H9 (cell line): ENCODE results near the gene GPR141. TPM values are rescaled to one million over a fixed set of nuclear protein-coding genes. Genes with fewer than 3 reads are reported as not detected.

ENCODE experiments used
- DNase-seq: peaks from one replicate; pipeline ENCODE4 v3.0.0-alpha.2; 2017
- H2AFZ ChIP-seq: one replicate; pipeline ENCODE4 v1.6.1; 2013; ENCODE audit warnings: mild to moderate bottlenecking, low read length, control low read depth, moderate library complexity
- H2AK5ac ChIP-seq: 2 replicates; pipeline ENCODE4 v1.6.1; 2013; ENCODE audit warnings: low read length, control low read depth, mixed read lengths; ENCODE audit not compliant: insufficient read length
- H2BK120ac ChIP-seq: one replicate; pipeline ENCODE4 v1.6.1; 2013; ENCODE audit warnings: low read depth, mild to moderate bottlenecking, low read length, control low read depth, inconsistent platforms; ENCODE audit not compliant: poor library complexity, severe bottlenecking
- H2BK12ac ChIP-seq: 2 replicates; pipeline ENCODE4 v1.6.1; 2013; ENCODE audit warnings: low read length, control low read depth, mixed read lengths, low read depth; ENCODE audit not compliant: insufficient read length
- H2BK15ac ChIP-seq: 2 replicates; pipeline ENCODE4 v1.6.1; 2013; ENCODE audit warnings: low read depth, low read length, control low read depth
- H2BK20ac ChIP-seq: one replicate; pipeline ENCODE4 v1.6.1; 2013; ENCODE audit warnings: low read depth, mild to moderate bottlenecking, low read length, control low read depth, inconsistent platforms; ENCODE audit not compliant: poor library complexity, severe bottlenecking
- H2BK5ac ChIP-seq: 2 replicates; pipeline ENCODE4 v1.6.1; 2013; ENCODE audit warnings: low read length, control low read depth, mixed read lengths; ENCODE audit not compliant: insufficient read length
- H3K14ac ChIP-seq: 2 replicates; pipeline ENCODE4 v1.6.1; 2013; ENCODE audit warnings: low read length, control low read depth; ENCODE audit not compliant: insufficient read depth
- H3K18ac ChIP-seq: 2 replicates; pipeline ENCODE4 v1.6.1; 2013; ENCODE audit warnings: low read depth, mild to moderate bottlenecking, mixed read lengths, low read length, control low read depth; ENCODE audit not compliant: insufficient read length
- H3K23ac ChIP-seq: 2 replicates; pipeline ENCODE4 v1.6.1; 2013; ENCODE audit warnings: low read length, control low read depth, mixed read lengths, low read depth; ENCODE audit not compliant: insufficient read length
- H3K23me2 ChIP-seq: 2 replicates; pipeline ENCODE4 v1.6.1; 2013; ENCODE audit warnings: low read depth, mild to moderate bottlenecking, mixed read lengths, low read length, control low read depth; ENCODE audit not compliant: insufficient read length, poor library complexity, severe bottlenecking
- H3K27ac ChIP-seq: 2 replicates; pipeline ENCODE4 v1.5.1; 2013; ENCODE audit warnings: low read length, control low read depth, mixed read lengths, low read depth; ENCODE audit not compliant: insufficient read length
- H3K27me3 ChIP-seq: 2 replicates; pipeline ENCODE4 v1.6.1; 2013; ENCODE audit warnings: low read length, control low read depth, inconsistent platforms; ENCODE audit not compliant: insufficient read depth
- H3K4ac ChIP-seq: 2 replicates; pipeline ENCODE4 v1.6.1; 2013; ENCODE audit warnings: low read depth, mild to moderate bottlenecking, control low read depth, inconsistent platforms, low read length, moderate library complexity
- H3K4me1 ChIP-seq: 2 replicates; pipeline ENCODE4 v1.6.1; 2013; ENCODE audit warnings: low read length, control low read depth, inconsistent platforms; ENCODE audit not compliant: insufficient read depth
- H3K4me2 ChIP-seq: 2 replicates; pipeline ENCODE4 v1.6.1; 2013; ENCODE audit warnings: low read length, control low read depth, mixed read lengths; ENCODE audit not compliant: insufficient read length, insufficient read depth
- H3K56ac ChIP-seq: 2 replicates; pipeline ENCODE4 v1.6.1; 2013; ENCODE audit warnings: low read depth, mild to moderate bottlenecking, mixed read lengths, low read length, control low read depth; ENCODE audit not compliant: insufficient read length
- H3K79me1 ChIP-seq: 2 replicates; pipeline ENCODE4 v1.6.1; 2013; ENCODE audit warnings: low read depth, mild to moderate bottlenecking, moderate library complexity, low read length, control low read depth, inconsistent platforms; ENCODE audit not compliant: insufficient read depth, poor library complexity, severe bottlenecking
- H3K79me2 ChIP-seq: 2 replicates; pipeline ENCODE4 v1.6.1; 2013; ENCODE audit warnings: low read length, control low read depth, inconsistent platforms; ENCODE audit not compliant: insufficient read depth
- H3K9ac ChIP-seq: 2 replicates; pipeline ENCODE4 v1.6.1; 2013; ENCODE audit warnings: low read length, control low read depth, mixed read lengths; ENCODE audit not compliant: insufficient read length; ENCODE audit errors: extremely low read depth
- H3K9me3 ChIP-seq: one replicate; pipeline ENCODE4 v1.6.1; 2013; ENCODE audit warnings: low read depth, low read length, inconsistent platforms; ENCODE audit not compliant: control insufficient read depth
- H3T11ph ChIP-seq: one replicate; pipeline ENCODE4 v1.6.1; 2013; ENCODE audit warnings: mild to moderate bottlenecking, low read length, control low read depth, inconsistent platforms
- H4K20me1 ChIP-seq: one replicate; pipeline ENCODE4 v1.6.1; 2013; ENCODE audit not compliant: control insufficient read depth, insufficient read length, insufficient read depth
- H4K5ac ChIP-seq: 2 replicates; pipeline ENCODE4 v1.6.1; 2013; ENCODE audit warnings: low read depth, mild to moderate bottlenecking, mixed read lengths, low read length, control low read depth; ENCODE audit not compliant: insufficient read length
- H4K8ac ChIP-seq: replicated peaks from 2 replicates; pipeline ENCODE4 v1.6.1; 2013; ENCODE audit warnings: low read length, control low read depth, mixed read lengths, low read depth; ENCODE audit not compliant: insufficient read length
- H4K91ac ChIP-seq: 2 replicates; pipeline ENCODE4 v1.6.1; 2013; ENCODE audit warnings: low read depth, mild to moderate bottlenecking, moderate library complexity, mixed read lengths, low read length, control low read depth; ENCODE audit not compliant: insufficient read length
- H3K27ac Mint-ChIP-seq, 3 experiments: 2 replicates in 2 of 3; 3 replicates in 1 of 3; pipeline ENCODE4 v1.8.0; 2020 to 2021; ENCODE audit warnings: mixed read lengths in 3 of 3, mild to moderate bottlenecking in 1 of 3, moderate library complexity in 1 of 3
- H3K27me3 Mint-ChIP-seq: 2 replicates; pipeline ENCODE4 v1.8.0; 2021; ENCODE audit warnings: low read depth, mild to moderate bottlenecking, moderate library complexity, mixed read lengths
- H3K36me3 Mint-ChIP-seq, 3 experiments: 2 replicates in 2 of 3; 3 replicates in 1 of 3; pipeline ENCODE4 v1.8.0; 2020 to 2021; ENCODE audit warnings: low read depth in 3 of 3, mixed read lengths in 3 of 3; ENCODE audit not compliant: insufficient read depth in 1 of 3
- H3K4me1 Mint-ChIP-seq, 2 experiments: 2 replicates each; pipeline ENCODE4 v1.8.0; 2020; ENCODE audit warnings: mixed read lengths in 2 of 2
- H3K4me3 Mint-ChIP-seq, 2 experiments: 2 replicates in 1 of 2; 3 replicates in 1 of 2; pipeline ENCODE4 v1.8.0; 2020 to 2021; ENCODE audit warnings: mild to moderate bottlenecking in 2 of 2, mixed read lengths in 2 of 2, moderate library complexity in 1 of 2
- H3K9me3 Mint-ChIP-seq, 2 experiments: 2 replicates in 1 of 2; 3 replicates in 1 of 2; pipeline ENCODE4 v1.8.0; 2020; ENCODE audit warnings: mild to moderate bottlenecking in 2 of 2, mixed read lengths in 2 of 2, moderate library complexity in 1 of 2
- WGBS: extraction: QIAGEN DNeasy Blood & Tissue Kit; methylation state at CpG from one replicate; pipeline ENCODE4 v1.1.7; 2013; ENCODE audit warnings: missing lambda C conversion rate, low lambda C conversion rate, mixed read lengths; ENCODE audit not compliant: insufficient read length; ENCODE audit errors: extremely low coverage; 5-methylcytosine and 5-hydroxymethylcytosine counted together
- total RNA-seq: library from RNA; stranded (reverse); gene quantifications from 2 replicates; pipeline ENCODE4 v1.2.1, GENCODE V29; 2021
- TF ChIP-seq, protein P1 (sequence below): fragments of 200-600 bp; sonication (generic); conservative IDR thresholded peaks from 3 replicates; pipeline ENCODE4 v1.8.0; 2021; ENCODE audit warnings: antibody characterized with exemption, mild to moderate bottlenecking

Gene GPR141
- total RNA-seq, 1 experiment from 2014 or later: 0.50 TPM

DNA sequence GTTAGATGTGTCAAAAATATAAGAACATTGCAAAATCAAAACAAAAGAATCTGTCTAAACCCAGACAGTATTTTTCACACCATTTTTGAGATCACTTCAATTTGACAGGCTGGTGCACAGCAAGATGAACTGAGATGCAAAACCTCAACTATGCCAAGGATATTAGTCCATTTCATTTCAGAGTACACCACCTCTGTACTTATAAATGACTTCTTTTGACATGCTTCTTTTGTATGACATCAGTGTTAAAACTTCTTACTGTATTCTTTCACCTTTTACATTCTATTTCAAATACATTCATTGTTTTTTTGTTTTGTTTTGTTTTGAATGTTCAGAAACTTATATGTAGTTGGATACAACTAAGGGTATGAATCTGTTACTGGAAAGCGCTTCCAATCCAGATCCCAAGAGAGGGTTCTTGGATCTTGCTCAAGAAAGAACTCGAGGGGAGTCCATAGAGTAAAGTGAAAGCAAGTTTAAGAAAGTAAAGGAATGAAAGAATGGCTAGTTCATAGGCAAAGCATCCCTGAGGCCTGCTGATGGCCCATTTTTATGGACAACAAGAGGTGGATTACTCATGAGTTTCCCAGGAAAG is 23.5 kb upstream of the GPR141 start:
- Histone ChIP-seq H3K56ac (no peak overlapping the region), H3K9me3 (no peaks in the 10 kb centered on the region), H3K18ac (no peak overlapping the region), H3T11ph (no peak overlapping the region), H3K79me2 (no peaks in the 10 kb centered on the region), H3K14ac (no peak overlapping the region), H2BK20ac (no peak overlapping the region), H3K27me3 (no peaks in the 10 kb centered on the region), H3K23me2 (no peaks in the 10 kb centered on the region), H2AFZ (no peak overlapping the region), H2BK120ac (no peak overlapping the region), H4K91ac (no peak overlapping the region), H2BK15ac (no peak overlapping the region), H3K27ac (no peak overlapping the region), H2BK5ac (no peak overlapping the region), H3K79me1 (no peaks in the 10 kb centered on the region), H3K9ac (no peak overlapping the region), H4K5ac (no peak overlapping the region), H3K4me2 (no peak overlapping the region), H3K4ac (no peak overlapping the region), H4K20me1 (no peaks in the 10 kb centered on the region), H4K8ac (no peak overlapping the region), H3K4me1 (peaks cover 3% of the 10 kb centered on the region; the same call in 1 of the 2 replicates), H3K23ac (no peak overlapping the region), H2BK12ac (no peak overlapping the region), H2AK5ac (no peak overlapping the region)
- Mint-ChIP-seq H3K36me3 (no peaks in the 10 kb centered on the region), H3K9me3 (no peaks in the 10 kb centered on the region), H3K27me3 (no peaks in the 10 kb centered on the region), H3K4me1 (peaks cover 14 to 23% of the 10 kb centered on the region in 2 experiments), H3K27ac (no peak overlapping the region), H3K4me3 (no peak overlapping the region)
- no CpG with 5 or more reads among the region's 2 CpGs for WGBS
- no peak for DNase-seq
- TF ChIP-seq, protein P1, sequence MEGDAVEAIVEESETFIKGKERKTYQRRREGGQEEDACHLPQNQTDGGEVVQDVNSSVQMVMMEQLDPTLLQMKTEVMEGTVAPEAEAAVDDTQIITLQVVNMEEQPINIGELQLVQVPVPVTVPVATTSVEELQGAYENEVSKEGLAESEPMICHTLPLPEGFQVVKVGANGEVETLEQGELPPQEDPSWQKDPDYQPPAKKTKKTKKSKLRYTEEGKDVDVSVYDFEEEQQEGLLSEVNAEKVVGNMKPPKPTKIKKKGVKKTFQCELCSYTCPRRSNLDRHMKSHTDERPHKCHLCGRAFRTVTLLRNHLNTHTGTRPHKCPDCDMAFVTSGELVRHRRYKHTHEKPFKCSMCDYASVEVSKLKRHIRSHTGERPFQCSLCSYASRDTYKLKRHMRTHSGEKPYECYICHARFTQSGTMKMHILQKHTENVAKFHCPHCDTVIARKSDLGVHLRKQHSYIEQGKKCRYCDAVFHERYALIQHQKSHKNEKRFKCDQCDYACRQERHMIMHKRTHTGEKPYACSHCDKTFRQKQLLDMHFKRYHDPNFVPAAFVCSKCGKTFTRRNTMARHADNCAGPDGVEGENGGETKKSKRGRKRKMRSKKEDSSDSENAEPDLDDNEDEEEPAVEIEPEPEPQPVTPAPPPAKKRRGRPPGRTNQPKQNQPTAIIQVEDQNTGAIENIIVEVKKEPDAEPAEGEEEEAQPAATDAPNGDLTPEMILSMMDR: no peak
